ENCODE measurements around the gene TMEM233. TPM values are rescaled to one million over a fixed set of nuclear protein-coding genes. Genes with fewer than 3 reads are reported as not detected.

Gene TMEM233
- total and polyA plus RNA-seq, 9 of the 15 experiments (the other 6 are each of a cell fraction or from before 2014, with no cell fraction given) = 0.04 to 0.17 (median 0.07) TPM; not detected in 2

DNA sequence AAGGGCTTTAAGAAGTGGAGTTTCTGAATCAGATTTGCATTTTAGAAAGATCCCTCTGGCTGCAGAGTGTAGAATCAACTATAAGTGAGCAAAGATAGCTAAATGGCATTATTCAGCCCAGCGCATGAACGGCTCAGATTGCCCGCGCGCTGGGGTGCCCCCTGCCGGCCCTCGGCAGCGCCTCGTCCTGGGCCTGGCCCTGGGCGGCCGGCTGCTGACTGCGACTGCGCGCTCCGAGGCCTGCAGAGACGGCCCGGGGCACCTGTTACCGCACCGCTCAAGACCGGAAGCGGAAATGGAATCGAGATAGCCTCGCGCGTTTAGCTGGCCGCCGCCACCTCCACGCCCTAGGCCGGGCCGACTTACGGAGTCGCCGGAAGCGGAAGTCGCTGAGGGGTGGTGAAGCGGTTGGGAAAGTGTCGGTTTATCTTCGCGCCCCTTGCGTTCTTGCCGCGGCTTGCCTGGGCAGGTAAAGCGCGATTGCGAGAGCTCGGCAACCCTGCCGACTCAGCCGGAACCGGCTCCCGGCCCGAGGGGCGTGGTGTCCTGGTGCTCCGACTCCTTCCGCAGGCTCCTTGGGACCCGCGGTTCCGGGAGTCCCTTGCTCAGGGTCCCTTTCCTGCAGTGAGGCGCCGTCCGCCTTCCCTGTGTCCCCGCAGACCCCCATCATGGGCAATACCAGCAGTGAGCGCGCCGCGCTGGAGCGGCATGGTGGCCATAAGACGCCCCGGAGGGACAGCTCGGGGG lies 74.2 kb downstream of the TMEM233 start, which contains the start of gene PRKAB1 (continued):
- TF ChIP-seq NR4A1 (CRISPR knock-in tag; IDR thresholded peaks at IDR 0.05) = no peak
- 0 out of 2 replicates have a peak, but pooled peaks have one; percentile 18 for TF ChIP-seq NR4A1 (tag; IDR thresholded peaks at IDR 0.05)
- TF ChIP-seq ASH1L (IDR thresholded peaks at IDR 0.05; ENCODE audit: borderline replicate concordance, low read depth, partially characterized antibody) = no peak
- peak; percentile 85 for TF ChIP-seq C11orf30 (IDR thresholded peaks at IDR 0.05; ENCODE audit: low read depth)
- TF ChIP-seq BRD4 (IDR thresholded peaks at IDR 0.05) = peak; percentile 79; the same call in 1 of the 2 replicates
- peak; percentile 91 for TF ChIP-seq E2F8 (IDR thresholded peaks at IDR 0.05; ENCODE audit: low read depth, partially characterized antibody)
- no peak for TF ChIP-seq ARID3B (CRISPR knock-in tag; IDR thresholded peaks at IDR 0.05; ENCODE audit: borderline replicate concordance)
- peak; percentile 79 for TF ChIP-seq POLR2B (IDR thresholded peaks at IDR 0.05; ENCODE audit: low read depth, partially characterized antibody)
- TF ChIP-seq RNF2 (IDR thresholded peaks at IDR 0.05) = peak; percentile 58
- peak; percentile 49; the same call in 1 of the 2 replicates for TF ChIP-seq TOE1 (IDR thresholded peaks at IDR 0.05; ENCODE audit: borderline replicate concordance)
- TF ChIP-seq TOE1 (CRISPR knock-in tag; IDR thresholded peaks at IDR 0.05; ENCODE audit: borderline replicate concordance, low read depth) = no peak
- TF ChIP-seq ZNF431 (CRISPR knock-in tag; IDR thresholded peaks at IDR 0.05) = no peak
- TF ChIP-seq MCM3 (IDR thresholded peaks at IDR 0.05) = no peak
- no peak for TF ChIP-seq OTX1 (CRISPR knock-in tag; IDR thresholded peaks at IDR 0.05)
- no peak for TF ChIP-seq ZNF280B (CRISPR knock-in tag; IDR thresholded peaks at IDR 0.05)
- TF ChIP-seq CBFA2T2 (conservative IDR thresholded peaks at IDR 0.05) = peak; percentile 8; the same call in 1 of the 2 replicates
- no peak for TF ChIP-seq PHB2 (IDR thresholded peaks at IDR 0.05; ENCODE audit: low read depth)
- TF ChIP-seq ZNF174 (CRISPR knock-in tag; IDR thresholded peaks at IDR 0.05) = no peak
- no peak for TF ChIP-seq DACH1 (IDR thresholded peaks at IDR 0.05; ENCODE audit: partially characterized antibody)

Measured in K562 (cell line).